Heart left ventricle (tissue), 16 donors: Measurements from ENCODE around the gene MAPK10. TPM values are rescaled to one million over a fixed set of nuclear protein-coding genes. Genes with fewer than 3 reads are reported as not detected.

Experiments
- ATAC-seq, 4 donors: fragments of 200-7000 bp; cut with Tn5 transposase; one replicate each; pipeline ENCODE4 v1.9.1; 2020 to 2022; ENCODE audit warnings: moderate library complexity in 4 of 4, mild to moderate bottlenecking in 3 of 4, moderate number of reproducible peaks in 1 of 4
- DNase-seq, 5 donors: peaks; one replicate each; pipeline ENCODE4 v3.0.0-alpha.2; 2020
- H3K27ac ChIP-seq, 12 donors: fragments of 200-600 bp; sonication (generic) in 4 of 12; one replicate each; pipeline versions ENCODE4 v1.5.0 to v1.8.0; 2016 to 2022; ENCODE audit warnings: mild to moderate bottlenecking in 2 of 12
- H3K27me3 ChIP-seq, 9 donors: fragments of 200-600 bp; sonication (generic) in 2 of 9; one replicate each; pipeline versions ENCODE4 v1.5.1 to v1.8.0; 2016 to 2022; ENCODE audit warnings: mild to moderate bottlenecking in 3 of 9
- H3K36me3 ChIP-seq, 9 donors: fragments of 200-600 bp; sonication (generic) in 2 of 9; one replicate each; pipeline versions ENCODE4 v1.5.0 to v1.8.0; 2018 to 2022; ENCODE audit warnings: mild to moderate bottlenecking in 2 of 9
- H3K4me1 ChIP-seq, 12 donors: fragments of 200-600 bp; sonication (generic) in 4 of 12; one replicate each; pipeline versions ENCODE4 v1.5.0 to v1.8.0; 2016 to 2022; ENCODE audit warnings: mild to moderate bottlenecking in 3 of 12
- H3K4me3 ChIP-seq, 12 donors: fragments of 200-600 bp; sonication (generic) in 4 of 12; one replicate each; pipeline versions ENCODE4 v1.5.0 to v1.8.0; 2017 to 2022; ENCODE audit warnings: mild to moderate bottlenecking in 9 of 12, moderate library complexity in 4 of 12
- H3K9me3 ChIP-seq, 12 donors: fragments of 200-600 bp; sonication (generic) in 4 of 12; one replicate each; pipeline versions ENCODE4 v1.5.0 to v1.8.0; 2016 to 2022; ENCODE audit warnings: mild to moderate bottlenecking in 1 of 12
- CTCF ChIP-seq, 12 donors: fragments of 200-600 bp; sonication (generic) in 4 of 12; IDR thresholded peaks; one replicate each; pipeline versions ENCODE4 v1.5.0 to v1.8.0; 2018 to 2022; ENCODE audit warnings: antibody characterized with exemption in 12 of 12, mild to moderate bottlenecking in 5 of 12
- POLR2A ChIP-seq, 2 donors: fragments of 450-650 bp; IDR thresholded peaks; one replicate each; pipeline ENCODE4 v1.6.1; 2017; ENCODE audit warnings: antibody characterized with exemption in 2 of 2, mild to moderate bottlenecking in 2 of 2, moderate library complexity in 2 of 2
- WGBS, 4 donors: extraction: QIAGEN DNeasy Blood & Tissue Kit in 2 of 4; methylation state at CpG; one replicate each; pipeline versions ENCODE4 v1.1.5 to v1.1.7; 2013 to 2018; 5-methylcytosine and 5-hydroxymethylcytosine counted together
- intact Hi-C, 10 donors: fragments of 100-400 bp; cut with DNase I; formaldehyde crosslinking; loops; one replicate each; pipeline versions ENCODE4 v1.11.1 to v1.14.2; 2022
- polyA plus RNA-seq, 2 donors: library from polyadenylated mRNA; stranded (reverse); fragments of 200-250 nt; gene quantifications; one replicate each; pipeline ENCODE4 v1.2.3, GENCODE V29; 2013
- total RNA-seq, 9 donors: library from RNA; depleted of rRNA in 2 of 9; stranded (reverse); fragments of >200 nt in 2 of 9; fragmentation: NEBNext Ultra II Directional in 3 of 9; extraction: Animal tissue kit (Norgen Biotek cat#: 25700) in 3 of 9; gene quantifications; one replicate each; pipeline versions ENCODE4 v1.1.0 to v1.2.4, GENCODE V29; 2016 to 2023
- donor health status: ischemic (EF 13 %, LVEDD 7.1; RV severe dilation, severe dysfunction).
- donor health status: healthy with polysubstance abuse.
- donor health status: DM: no; HTN: yes; CAD: no.
- donor health status: DM: no; HTN: no; CAD: no.
- donor health status: ischemic (EF 25% LVEDD 6.9; RV normal size, moderate dysfunction).
- donor health status: ischemic (EF 25% LVEDD 5.7; RV mildly dilated, moderate dysfunction).
- donor health status: healthy.
- donor health status: DM: yes; HTN: yes; CAD: no.
- donor health status: ischemic (EF 35%, LVEDD 5.7; RV mildly dilated, moderate dysfunction).
- donor health status: nonischemic (EF 11% LVEDD 7.7; RV severe dilation, severe dysfunction).
- donor health status: DM: yes; HTN: yes; CAD: no.
- donor health status: PGD.
- donor health status: ischemic (EF 29% LVEDD 5.4; RV normal size, mild dysfunction).
- donor health status: nonischemic (EF 23%, LVEDD 6.1; RV moderate dilation, normal function).

Gene MAPK10
- total and polyA plus RNA-seq, 11 donors, result 0.87 to 14.1 (median 2.7) TPM

GRCh38 chr4:86019906-86020305 is 339.9 kb downstream of the MAPK10 start:
- Histone ChIP-seq H3K4me3 (no peak overlapping the region), H3K4me1 (peaks cover 0 to 13% (median 0%) of the 10 kb centered on the region in 12 donors), H3K36me3 (peaks cover 0 to 3% (median 0%) of the 10 kb centered on the region in 9 donors), H3K9me3 (no peaks in the 10 kb centered on the region), H3K27me3 (no peaks in the 10 kb centered on the region), H3K27ac (no peak overlapping the region)
- intact Hi-C loops, result no loop called here
- no peak for DNase-seq
- no peak for ATAC-seq
- TF ChIP-seq POLR2A (IDR thresholded peaks at IDR 0.05) (no peak), CTCF (IDR thresholded peaks at IDR 0.05) (no peak)

DNA sequence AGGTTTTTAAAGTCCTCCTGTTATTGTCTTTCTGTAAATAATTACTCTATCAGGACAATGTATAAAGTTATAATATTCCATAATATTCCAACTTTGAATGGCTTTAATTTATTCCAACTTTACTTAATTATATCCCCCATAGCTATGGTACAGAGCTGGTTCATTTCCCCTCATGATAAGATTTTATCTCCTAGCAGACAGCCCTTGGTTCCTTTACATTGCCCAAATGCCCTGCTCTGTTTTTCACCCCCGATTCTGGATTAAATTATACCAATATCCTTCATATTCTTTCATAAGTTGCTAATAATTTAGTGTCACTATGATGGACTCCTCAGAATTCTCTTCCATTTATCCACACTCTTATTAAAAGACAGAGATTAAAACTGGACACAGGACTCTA is 340.5 kb downstream of the MAPK10 start:
- no peaks in the 10 kb centered on the region for H3K9me3 ChIP-seq
- H3K36me3 ChIP-seq, result peaks cover 0 to 3% (median 0%) of the 10 kb centered on the region in 9 donors
- no peak overlapping the region for H3K4me3 ChIP-seq
- no peak for DNase-seq
- H3K4me1 ChIP-seq, result peaks cover 0 to 18% (median 1%) of the 10 kb centered on the region in 12 donors
- ATAC-seq, result no peak
- TF ChIP-seq CTCF (IDR thresholded peaks at IDR 0.05) (no peak), POLR2A (IDR thresholded peaks at IDR 0.05) (no peak)
- intact Hi-C loops, result no loop called here
- 77 to 91% (median 85%) methylated on average over 1 of the region's 1 CpG for WGBS, 4 donors
- no peaks in the 10 kb centered on the region for H3K27me3 ChIP-seq
- H3K27ac ChIP-seq, result no peak overlapping the region

DNA sequence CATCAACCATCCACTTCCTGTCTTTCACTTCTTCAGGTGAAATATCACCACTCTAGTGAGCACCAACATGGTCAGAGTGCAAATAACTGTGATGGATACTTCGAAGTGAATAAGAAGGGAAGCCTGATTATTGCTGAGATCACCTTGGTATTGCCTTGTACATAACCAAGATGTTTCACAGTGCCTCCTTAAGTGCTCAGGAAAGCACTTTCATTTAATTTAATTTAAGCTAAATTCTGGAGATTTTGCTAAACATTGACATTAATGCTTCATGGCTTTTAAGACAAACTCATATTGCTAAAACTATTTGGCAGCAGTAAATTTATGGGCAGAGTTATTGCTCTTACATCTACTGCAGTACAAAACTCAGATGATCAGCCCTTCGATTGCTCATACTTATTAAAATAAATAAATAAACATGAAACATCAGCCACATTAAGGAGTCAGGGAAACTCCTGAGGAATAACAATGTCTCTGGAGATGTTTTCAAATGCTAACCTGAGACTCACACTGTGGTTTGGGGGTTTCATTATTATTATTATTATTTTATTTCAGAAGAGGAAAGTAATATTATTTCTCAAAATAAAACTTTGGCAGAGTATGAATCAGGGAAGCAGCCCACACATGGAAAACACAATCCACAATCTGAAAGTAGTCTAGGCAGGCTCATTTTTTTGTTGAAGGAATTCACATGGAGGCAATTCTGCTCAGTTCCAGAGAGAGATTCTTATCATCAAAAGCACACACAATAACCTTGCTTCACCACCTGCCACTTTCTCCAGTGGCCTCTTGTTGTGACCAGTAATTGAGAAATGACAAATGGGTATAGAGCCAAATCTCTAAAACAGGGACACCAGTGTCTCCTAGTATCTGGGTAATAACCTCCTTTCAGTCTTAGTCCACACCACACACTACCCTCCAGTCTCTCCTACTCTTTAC is 344.2 kb downstream of the MAPK10 start:
- 82 to 92% (median 87%) methylated on average over 2 of the region's 2 CpGs for WGBS, 4 donors
- no peak for ATAC-seq

More for the DNA sequence above, 344.2 kb downstream of the MAPK10 start:
- no peaks in the 10 kb centered on the region for H3K9me3 ChIP-seq
- no peak overlapping the region for H3K27ac ChIP-seq
- DNase-seq, result no peak
- TF ChIP-seq CTCF (IDR thresholded peaks at IDR 0.05) (no peak), POLR2A (IDR thresholded peaks at IDR 0.05) (no peak)
- H3K4me3 ChIP-seq, result no peak overlapping the region
- H3K36me3 ChIP-seq, result peaks cover 0 to 3% (median 0%) of the 10 kb centered on the region in 9 donors
- intact Hi-C loops, result no loop called here
- peaks cover 0 to 44% (median 4%) of the 10 kb centered on the region in 12 donors for H3K4me1 ChIP-seq
- no peaks in the 10 kb centered on the region for H3K27me3 ChIP-seq
